Stomach (tissue), 4 donors: Measurements from ENCODE around the gene OR51G2.

Source experiments
- CTCF ChIP-seq, 7 experiments: fragments of 450-650 bp in 4 of 7; fragments of 200-600 bp in 3 of 7; sonication (generic) in 3 of 7; IDR thresholded peaks; one replicate each; pipeline ENCODE4 v1.5.1; 2016 to 2019; ENCODE audit warnings: antibody characterized with exemption in 7 of 7, control low read depth in 2 of 7, mild to moderate bottlenecking in 1 of 7
- POLR2A ChIP-seq, 4 donors: fragments of 450-650 bp; IDR thresholded peaks; one replicate each; pipeline ENCODE4 v1.6.1; 2016; ENCODE audit warnings: antibody characterized with exemption in 4 of 4, control low read depth in 2 of 4, mild to moderate bottlenecking in 1 of 4, moderate library complexity in 1 of 4
- POLR2AphosphoS5 ChIP-seq, 3 donors: sonication (generic); formaldehyde crosslinking; IDR thresholded peaks; one replicate each; pipeline ENCODE4 v1.6.1; 2016; ENCODE audit warnings: antibody characterized with exemption in 3 of 3

DNA sequence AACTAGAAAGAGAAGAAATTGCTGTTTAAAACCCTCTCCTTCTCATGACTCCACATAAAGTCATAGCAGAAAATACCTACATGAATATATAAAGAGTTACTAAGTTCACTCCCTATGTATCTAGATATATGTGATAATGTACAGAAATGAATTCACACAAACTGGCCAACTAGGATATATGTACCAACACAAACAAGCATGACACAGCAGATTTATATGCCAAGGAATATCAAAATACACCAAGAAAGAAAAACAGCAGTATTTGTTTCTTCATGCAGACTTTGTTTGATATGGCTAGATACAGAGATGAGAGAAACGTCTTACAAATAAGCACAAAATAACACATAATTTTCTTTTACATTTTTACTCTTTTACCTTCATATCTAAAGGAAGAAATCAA lies 3.2 kb upstream of the OR51G2 start:
- no peak for TF ChIP-seq POLR2AphosphoS5 (IDR thresholded peaks at IDR 0.05)
- TF ChIP-seq CTCF (IDR thresholded peaks at IDR 0.05), result no peak
- TF ChIP-seq POLR2A (IDR thresholded peaks at IDR 0.05), result no peak
